8988T (cell line): ENCODE data around the gene AGBL4.
"Not testable (repeated sequence)": the region's sequence is repeated elsewhere in the genome, so short reads cannot be mapped to it uniquely, and the experiment has no call there.

Source experiments
- DNase-seq: peaks from one replicate; pipeline ENCODE4 v3.0.0; 2011

Gene AGBL4

DNA sequence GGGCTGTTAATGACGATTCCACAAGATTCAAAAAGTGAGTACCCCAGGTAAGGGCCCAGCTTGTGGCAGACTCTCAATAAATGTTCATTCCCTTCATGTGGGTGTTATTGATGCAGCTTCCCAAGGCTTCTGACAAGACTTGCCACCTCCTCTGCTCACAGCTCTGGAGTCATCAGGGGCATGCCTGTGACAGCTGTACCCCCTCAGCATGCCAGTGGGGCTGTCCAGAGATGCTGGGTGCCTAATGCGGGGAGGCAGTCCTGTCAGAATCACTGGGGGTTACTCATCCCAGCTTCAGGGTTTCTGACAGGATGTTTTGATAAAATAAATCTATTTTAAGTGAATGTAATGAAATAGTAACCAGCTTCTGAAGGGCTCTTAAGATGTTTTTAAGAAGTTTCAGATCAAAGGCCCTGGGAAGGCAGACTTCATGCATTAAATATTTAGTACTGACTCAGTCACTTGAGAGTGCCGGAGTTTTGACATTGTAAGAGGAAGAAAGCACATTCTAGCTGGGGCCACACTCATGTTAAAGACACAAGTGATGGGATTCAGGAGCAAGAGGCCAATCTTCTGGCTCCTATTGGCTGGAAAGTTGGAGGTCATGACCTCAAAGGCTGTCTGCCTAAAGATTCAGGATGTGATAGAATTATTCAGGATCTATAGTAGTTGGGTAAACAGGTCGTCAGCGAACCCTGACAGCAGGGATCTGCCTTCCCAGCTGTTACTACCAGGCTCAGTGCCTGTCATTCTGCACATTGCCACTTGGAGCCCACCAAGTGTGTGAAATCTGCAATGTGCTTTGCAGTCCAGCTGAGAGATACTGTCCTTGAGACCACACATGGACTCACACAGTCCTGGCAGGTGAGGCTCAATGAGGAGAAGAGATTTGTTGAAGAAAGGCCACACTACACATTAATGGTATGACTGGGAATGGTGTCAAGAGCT, 1007.5 kb downstream of the AGBL4 start:
- DNase-seq: no peak

DNA sequence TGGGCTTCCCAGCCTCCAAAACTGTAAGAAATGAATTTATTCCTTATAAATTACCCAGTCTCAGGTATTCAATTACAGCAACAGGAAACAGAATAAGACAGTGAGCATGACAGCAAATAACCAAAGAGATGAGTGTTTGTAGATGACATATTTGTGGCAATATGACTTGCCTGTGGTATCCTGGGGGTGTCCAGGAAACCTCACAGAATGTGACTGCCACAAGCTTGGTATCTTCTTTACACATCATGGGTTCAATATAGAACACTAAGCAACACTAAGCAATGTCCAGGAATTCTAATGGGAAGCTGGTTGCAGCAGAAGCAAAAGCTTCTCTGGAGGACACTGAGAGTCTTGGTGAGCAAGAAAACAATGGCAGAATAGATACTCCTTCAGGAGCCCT, 1010.7 kb downstream of the AGBL4 start:
- no peak for DNase-seq

DNA sequence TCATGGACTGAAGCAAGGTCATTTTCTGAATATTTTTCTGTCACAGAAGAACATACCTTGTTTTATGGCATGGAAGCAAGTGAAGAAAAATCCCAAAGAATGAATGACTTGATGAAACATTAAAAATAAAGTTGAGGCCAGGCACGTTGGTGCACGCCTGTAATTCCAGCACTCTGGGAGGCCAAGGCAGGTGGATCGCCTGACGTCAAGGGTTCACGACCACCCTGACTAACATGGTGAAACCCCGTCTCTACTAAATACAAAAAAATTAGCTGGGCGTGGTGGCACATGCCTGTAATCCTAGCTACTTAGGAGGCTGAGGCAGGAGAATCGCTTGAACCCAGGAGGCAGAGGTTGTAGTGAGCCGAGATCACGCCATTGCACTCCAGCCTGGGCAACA, 1020.8 kb downstream of the AGBL4 start:
- DNase-seq: not testable (repeated sequence)

DNA sequence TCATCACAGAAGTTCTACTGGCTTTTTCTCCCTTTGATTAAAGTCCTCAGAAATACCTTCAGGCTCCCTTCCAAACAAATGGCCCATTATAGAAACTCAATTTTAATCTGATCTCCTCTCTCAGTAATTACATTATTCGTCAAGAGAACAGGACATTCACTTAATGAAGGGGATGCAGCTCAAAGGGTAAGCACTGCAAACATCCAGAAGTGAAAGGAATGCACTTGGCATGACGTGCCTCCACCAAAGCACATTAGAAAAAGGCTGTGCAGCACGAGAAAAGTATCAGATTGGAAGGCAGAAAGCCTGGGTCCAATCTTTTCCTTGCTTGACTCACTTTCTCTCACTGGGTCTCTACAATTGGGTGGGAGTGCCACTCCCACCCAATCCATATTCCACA, 1024.4 kb downstream of the AGBL4 start:
- no peak for DNase-seq

DNA sequence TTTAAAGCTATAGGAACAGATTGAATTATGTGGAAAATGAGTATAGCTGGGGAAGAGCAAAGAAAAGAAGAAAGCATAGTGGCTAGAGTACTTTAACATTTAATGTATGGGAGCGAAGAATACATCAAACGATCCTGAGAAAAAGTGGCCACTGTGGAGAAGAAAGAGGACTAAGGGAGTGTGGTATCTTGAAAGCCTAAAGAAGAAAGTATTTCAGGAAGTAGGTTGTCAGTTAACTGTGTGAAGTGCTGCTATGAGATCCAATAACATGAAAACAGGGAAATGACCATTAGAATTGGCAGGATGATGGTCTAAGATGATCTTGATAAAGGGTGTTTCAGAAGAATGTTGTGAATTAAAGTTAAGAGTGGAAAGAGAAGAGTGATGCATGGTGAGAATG, 1027.4 kb downstream of the AGBL4 start:
- no peak for DNase-seq

DNA sequence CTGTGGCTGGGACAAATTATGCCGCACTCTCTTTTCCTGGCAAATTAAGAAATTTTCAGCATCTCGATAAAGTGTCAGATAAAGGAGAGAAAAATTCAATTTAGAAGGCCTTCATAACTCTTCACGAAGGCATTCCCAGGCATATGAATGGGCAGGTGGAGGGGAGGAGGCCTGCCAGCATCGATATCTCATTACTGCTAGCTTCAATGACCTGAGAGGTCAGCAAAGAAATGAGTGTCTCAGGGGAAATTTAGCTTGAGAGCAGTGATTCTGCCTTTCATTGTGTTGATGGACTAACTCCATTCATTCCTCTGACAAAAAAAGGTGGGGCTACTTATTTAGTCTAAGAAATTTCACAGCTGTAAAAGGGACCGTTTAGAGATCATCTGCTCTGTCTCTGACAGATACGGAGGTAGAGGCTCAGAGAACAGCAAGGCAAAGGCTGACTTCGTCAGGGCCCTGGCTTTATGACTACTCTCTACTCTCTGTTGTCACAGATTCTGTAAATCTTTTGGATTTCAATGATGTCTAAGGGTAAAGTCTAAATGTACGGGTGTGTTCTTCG, 1035.0 kb downstream of the AGBL4 start:
- no peak for DNase-seq

DNA sequence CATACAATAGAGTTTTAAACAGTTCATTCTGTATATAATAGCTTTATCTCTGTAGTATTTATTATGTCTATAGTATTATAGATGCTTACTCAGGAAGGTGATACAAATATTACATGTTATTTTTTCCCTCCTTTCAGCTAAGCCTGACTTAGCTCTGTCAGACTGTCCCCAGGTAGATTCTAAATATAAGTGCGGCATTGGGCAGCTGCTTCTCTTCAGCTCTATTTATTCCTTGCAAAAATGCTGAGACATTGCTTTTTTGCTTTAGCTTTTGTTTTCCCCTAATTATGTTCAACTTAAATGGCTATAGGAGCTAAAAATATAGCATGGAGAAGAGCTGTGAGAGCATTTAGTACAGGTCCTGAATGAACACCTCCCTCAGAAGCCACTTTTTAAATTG, 1043.8 kb downstream of the AGBL4 start:
- no peak for DNase-seq

DNA sequence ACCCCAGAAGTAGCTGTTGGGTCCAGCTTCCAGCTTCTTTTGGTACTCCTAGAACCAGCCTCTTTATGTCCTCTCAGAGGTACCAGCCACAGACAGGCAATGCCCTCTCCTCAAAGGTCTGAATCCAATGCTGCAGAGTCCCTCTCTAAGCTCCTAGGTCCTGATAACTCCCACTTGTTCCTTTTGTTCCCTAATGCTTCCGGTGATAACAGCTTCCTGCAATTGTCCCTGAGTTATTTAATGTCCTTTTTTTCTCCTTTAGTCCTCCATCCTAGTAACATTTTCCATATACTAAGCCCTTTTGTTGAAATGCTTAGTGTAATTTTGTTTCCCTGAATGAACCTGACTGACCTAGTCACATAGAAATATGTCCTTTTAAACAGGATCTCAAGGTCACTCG, 1045.3 kb downstream of the AGBL4 start:
- no peak for DNase-seq

DNA sequence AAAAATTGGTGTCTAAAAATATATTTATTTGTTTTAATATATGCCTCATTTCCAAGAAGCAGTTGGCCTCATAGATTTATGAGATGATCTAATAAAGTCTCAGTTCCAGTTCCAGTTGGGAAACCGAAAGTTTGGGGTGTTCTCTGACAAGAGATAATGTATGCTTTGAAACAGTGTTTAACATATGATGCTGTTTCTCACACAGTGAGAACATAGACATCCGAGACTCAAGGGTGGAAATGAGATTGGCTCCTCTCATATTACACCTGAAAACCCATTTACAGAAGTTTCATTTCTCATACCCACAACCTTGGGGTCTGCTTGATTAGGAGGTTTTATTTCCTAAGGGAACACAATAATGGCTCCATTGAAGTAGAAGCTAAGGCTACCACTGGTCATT, 1046.5 kb downstream of the AGBL4 start:
- no peak for DNase-seq

DNA sequence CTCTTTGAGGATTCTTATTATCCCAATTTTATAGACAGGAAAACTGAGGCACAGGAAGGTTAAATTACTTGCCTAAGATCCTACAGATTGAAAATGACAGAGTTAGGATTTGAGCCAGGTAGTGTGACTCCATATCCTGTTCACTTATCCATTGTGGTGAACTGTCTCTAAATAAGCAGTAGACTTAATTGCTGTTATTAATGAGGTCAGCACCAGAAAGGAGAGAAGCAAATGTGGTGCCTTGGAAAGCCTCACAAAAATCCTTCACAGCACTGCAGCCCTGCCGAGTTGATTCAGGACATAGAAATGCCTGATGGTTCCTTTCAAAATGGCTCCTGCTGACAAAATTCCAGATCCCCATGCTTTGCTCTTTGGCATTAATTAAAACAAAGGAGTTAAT, 1053.8 kb downstream of the AGBL4 start:
- no peak for DNase-seq

DNA sequence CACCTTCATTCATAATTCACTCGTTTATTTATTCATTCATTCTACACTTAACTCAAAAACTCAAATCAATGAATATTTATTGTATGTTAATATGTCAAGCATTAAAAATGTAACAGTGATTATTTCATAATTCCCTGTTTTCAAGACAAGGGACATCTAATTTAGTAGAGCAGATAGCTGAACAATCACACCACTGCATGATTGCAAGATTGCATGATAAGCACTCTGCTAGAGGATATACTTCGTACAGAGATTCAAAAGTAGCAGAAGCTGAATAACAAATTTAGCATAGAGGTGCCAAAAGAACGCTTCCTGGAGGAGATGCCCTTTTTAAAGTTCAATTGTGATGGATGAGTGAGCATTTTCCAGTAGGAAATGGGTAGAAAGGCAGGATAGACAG, 1056.4 kb downstream of the AGBL4 start:
- no peak for DNase-seq

DNA sequence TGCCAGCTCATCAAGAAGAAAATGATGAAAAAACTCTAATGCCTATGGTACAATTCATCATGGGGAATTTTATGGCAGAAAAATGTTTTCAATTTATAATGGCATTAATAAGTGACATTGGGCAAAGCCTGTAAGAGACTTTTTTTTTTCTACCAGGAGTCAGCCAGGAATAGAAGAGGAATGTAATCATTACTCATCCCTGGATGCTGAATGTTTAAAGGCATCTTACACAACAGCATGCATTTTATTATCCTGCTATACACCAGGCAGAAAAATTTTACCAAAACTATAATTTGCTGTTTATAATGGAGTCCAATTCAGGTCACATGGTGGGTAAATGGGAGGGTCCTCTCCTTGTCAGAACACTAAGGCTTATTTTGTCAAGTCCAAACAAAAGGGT, 1057.2 kb downstream of the AGBL4 start:
- DNase-seq: no peak

DNA sequence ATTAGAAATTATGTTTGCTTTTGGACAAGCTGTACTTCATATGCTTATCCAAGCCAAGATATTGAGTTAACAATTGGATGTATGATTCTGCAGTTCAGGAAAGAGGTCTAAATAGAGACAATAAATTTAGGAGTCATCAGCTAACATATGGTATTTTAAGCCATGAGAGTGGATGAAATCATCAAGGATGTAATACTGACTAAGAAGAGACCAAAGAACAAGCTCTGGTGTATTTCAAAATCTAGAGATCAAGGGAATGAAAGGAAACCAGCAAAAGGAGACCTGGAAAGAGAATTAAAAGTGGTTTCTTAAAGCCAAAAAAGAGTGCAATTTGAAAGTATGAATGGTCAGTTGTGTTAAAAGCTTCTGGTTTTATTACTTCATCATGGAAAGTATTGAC, 1063.4 kb downstream of the AGBL4 start:
- no peak for DNase-seq

DNA sequence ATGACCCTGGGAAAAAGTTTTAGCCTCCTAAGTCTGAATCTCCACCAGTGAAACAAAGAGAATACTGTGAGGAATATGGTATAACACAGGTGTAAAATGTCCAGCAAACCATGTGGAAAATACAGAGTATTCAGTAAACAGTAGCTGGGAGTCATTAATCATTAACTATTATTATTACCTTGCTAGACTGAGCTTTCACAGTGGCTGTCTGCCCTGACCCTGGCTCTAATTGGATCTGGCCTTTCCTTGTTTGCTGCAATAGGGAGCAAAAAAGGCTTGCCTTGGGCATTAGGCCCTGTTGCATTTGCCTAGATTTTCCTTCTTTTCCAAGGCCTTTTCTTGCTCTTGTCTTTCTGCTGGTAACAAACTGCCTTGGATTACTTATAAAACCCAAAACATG, 1068.0 kb downstream of the AGBL4 start:
- DNase-seq: no peak

DNA sequence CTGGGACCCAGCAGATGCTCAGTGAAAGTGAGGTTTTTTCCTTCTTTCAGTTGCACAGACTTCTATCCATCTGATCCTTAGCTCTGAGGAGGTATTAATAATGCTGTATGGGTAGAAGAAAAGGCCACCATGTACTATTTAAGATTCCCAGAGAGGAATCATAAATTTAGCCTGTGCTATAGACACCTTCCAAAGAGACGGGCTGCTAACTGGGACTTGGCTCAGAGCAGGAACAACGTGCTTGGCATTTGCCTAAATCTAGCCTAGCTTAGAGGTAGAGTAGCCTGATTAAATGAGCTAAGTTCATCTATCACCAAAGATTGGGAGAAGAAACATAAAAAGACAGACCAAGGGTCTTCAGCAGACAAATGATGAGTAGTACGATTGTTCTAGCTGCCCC, 1070.1 kb downstream of the AGBL4 start:
- DNase-seq: no peak

DNA sequence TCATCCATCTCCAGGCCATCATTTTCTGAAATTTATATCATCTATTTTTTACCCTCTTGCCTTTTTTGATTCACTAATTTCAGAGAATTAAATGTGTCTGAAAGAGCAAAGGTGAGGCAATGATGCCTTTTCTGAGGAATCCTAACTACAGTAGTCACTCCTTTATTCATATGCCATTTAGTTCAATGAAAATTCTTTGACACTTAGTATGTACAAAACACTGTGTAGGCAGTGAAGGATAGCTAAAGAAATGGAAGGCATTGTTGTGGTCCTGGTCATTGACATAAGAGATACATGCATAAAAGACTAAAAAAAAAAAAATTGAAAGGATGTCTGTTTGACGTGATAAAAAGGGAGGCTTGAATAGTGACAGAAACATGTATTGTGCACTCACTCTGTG, 1075.2 kb downstream of the AGBL4 start:
- no peak for DNase-seq

DNA sequence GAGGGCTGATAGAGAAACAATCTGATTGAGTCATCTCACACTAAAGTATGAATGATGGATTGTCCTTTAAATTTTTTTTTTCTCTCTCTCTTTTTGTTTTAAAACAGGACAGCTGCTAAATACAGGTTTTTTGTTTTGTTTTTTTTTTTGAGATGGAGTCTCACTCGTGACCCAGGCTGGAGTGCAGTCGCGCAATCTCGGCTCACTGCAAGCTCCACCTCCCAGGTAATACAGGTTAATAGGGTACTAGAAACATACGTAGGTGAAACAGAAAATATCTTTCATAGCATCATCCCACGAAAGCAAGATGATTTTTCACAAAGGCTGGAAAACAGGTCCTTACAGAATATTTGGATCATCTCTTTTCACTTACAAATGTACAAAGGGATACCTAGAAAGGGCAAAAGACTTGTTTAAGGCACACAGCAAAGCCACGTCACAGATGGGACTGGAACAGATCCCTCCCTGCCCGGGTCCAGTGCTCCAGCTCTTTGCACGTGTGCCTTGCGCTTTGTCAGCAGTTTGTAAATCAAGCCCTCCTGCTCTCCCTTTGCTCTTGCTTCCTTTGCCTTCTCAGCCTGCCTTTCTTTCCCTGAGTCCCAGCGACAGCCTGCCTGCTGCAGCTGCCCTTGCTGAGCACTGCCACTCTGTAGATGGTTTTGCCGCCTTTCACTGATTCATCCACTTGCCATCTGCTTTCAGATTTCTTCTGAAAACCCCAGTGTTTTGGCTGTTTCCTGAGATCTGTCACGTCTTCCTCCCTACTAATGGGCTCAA, 1075.8 kb downstream of the AGBL4 start:
- no peak for DNase-seq

DNA sequence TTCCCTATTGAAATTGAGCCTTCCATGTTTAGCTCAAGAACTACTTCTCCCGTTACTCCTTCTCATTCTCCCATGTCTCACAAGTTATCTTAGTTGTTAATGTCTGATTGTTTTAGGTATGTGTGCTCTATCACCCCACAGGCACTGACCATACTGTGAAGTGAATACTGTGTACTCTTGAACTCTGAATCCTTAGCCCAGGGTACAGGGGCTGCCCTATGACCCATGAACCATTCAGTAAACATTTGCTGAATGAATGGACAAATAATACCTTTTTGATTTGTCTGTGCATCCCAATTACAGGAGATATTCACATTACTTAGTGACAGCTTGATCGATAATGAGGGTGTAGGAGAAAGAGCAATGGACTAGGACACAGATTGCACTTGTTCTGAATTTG, 1077.7 kb downstream of the AGBL4 start:
- no peak for DNase-seq

DNA sequence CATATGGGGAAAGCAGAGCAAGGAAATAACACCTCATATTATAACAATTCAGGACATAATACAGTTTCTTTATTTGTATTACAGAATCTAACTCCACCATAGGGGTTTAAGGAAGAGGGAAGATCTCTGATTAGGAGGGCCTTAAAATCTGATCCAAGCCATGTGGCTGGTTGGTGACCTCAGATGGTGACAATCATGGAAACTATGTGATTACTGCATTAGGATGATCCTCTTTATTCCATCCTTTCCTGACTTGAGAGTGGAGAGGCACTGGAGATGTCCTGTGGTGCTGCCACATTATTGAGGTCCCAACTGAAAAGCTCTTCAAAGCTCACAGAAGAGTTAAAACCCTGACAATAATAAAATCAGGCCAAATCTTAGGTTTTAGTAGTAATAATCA, 1078.9 kb downstream of the AGBL4 start:
- no peak for DNase-seq

DNA sequence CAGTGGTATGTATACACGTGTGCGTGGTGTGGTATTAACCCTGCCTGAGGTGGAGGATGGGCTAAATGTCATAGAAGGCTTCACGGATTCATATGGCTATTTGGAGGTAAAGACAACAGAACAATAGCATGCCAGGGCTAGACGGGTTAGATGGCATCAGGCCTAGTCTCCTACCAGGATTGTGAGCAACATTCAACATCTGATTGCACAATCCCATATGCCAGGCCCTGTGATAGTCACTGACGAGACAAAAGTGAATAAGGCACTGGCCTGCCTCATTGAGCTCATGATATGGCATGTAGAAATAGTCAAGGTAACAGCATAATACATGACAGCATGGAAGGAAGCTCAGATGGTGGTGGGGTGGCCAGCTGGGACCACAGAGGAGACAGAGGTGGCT, 1079.9 kb downstream of the AGBL4 start:
- no peak for DNase-seq

DNA sequence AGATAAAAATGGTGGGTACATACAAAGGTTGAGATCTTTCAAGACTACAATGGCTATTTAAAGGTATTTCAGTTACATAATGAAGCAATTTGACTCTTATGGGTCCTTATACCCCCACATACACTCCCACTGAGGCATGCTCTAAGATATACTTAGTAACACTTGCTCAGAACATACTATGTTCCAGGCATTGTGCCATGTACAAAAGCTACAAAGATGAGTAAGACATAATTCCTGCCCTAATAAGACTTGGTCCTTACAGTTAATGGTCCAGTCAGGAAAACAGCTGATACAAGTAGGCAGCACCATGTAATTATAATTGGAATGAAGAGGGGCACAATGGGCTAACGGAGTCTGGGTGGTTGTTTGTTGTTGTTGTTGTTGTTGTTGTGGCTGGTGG, 1080.4 kb downstream of the AGBL4 start:
- no peak for DNase-seq

DNA sequence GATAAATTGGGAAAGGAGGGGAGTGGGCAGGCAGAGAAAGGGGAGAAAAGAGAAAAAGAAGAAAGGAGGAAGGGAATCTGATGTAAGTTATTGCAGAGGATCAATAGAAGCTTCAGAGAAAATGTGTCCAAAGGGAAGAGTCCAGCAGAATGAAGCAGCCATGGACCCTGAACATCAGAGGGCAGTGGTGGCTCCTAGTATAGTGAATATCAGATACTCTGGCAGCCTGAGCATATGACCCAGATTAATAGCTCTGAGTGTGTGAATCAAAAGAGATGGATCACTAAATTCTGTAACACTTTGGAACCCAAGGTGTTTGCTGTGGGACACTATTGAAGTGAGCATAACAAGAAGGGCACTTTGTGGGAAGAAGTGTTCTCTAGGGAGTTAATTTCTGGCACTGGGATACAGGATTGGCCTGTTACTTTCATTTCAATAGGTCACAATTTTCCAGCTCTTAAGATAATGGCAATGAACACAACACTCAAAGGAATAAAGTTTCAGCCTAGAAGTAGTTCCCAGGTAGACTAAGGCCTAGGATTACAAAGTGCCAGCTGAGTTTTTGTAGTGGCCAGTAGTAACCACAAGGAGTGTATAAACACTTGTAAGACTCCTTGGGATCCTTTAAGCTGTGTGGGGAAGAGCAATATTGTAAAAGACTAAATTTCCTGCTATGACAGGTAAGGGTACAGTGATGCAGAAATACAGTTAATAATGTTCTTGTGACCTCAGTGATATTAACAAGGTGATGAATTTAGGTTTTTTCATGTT, 1082.6 kb downstream of the AGBL4 start:
- DNase-seq: no peak

DNA sequence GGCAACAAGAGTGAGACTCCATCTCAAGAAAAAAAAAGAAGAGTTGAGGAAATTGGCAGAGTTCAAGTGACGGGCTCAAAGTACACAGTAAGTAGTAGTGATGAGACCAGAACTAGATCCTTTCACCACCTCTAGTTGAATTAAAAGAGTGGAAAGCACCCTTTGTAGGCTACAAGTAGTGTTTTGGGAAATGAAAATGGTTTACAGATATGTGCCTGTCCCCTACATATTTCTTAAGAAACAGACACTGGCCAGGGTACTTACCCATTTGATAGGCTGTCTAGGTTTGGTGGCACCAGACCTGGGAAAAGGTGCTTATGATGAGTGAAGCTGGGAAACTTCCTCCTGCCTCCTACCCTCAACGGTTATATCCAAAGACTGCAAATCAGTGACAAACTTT, 1083.4 kb downstream of the AGBL4 start:
- DNase-seq: no peak
